PC-9 (cell line): ENCODE results near the gene TTC7B. TPM values are rescaled to one million over a fixed set of nuclear protein-coding genes. Genes with fewer than 3 reads are reported as not detected.
A peak's percentile ranks its signal among the peaks of the same experiment; 100 is the strongest.

ENCODE experiments used
- BruUV-seq: library from RNA; stranded (reverse); fragments of 400-500 nt; replicated peaks from 2 replicates; lab custom pipeline; 2021; lab: Mats Ljungman, UMichigan
- CTCF ChIA-PET: fragments of 300-600 bp; sonication (Branson Sonifier 250); formaldehyde crosslinking; loops from one replicate; lab custom pipeline; 2022; ENCODE audit warnings: antibody characterized with exemption; lab: Charles Lee
- POLR2A ChIA-PET: fragments of 300-600 bp; sonication (Branson Sonifier 250); formaldehyde crosslinking; loops from one replicate; lab custom pipeline; 2022; ENCODE audit warnings: antibody characterized with exemption; ENCODE audit not compliant: unreplicated experiment; lab: Charles Lee
- DNase-seq, 2 experiments: peaks; one replicate each; pipeline versions ENCODE4 v3.0.0 to v3.0.0-alpha.2; 2015 to 2022; ENCODE audit warnings: mixed read lengths in 1 of 2
- H2AFZ ChIP-seq: fragments of 200-600 bp; sonication (generic); 2 replicates; pipeline ENCODE4 v1.8.1; 2017; ENCODE audit warnings: antibody characterized with exemption
- H3F3A ChIP-seq: fragments of 200-600 bp; sonication (generic); 2 replicates; pipeline ENCODE4 v1.8.1; 2017; ENCODE audit warnings: antibody characterized with exemption, mild to moderate bottlenecking, low read depth; ENCODE audit not compliant: insufficient read depth
- H3K27ac ChIP-seq: fragments of 200-600 bp; sonication (generic); 2 replicates; pipeline ENCODE4 v1.6.1; 2016; ENCODE audit warnings: mixed run types
- H3K27me3 ChIP-seq: fragments of 200-600 bp; sonication (generic); 2 replicates; pipeline ENCODE4 v1.6.1; 2016; ENCODE audit warnings: low read depth, mixed run types; ENCODE audit not compliant: insufficient read depth
- H3K36me3 ChIP-seq: fragments of 200-600 bp; sonication (generic); 2 replicates; pipeline ENCODE4 v1.6.1; 2016; ENCODE audit warnings: low read depth, mixed run types
- H3K4me1 ChIP-seq: fragments of 200-600 bp; sonication (generic); replicated peaks from 2 replicates; pipeline ENCODE4 v1.6.1; 2016; ENCODE audit warnings: mixed run types; ENCODE audit not compliant: insufficient read depth
- H3K4me2 ChIP-seq: fragments of 200-600 bp; sonication (generic); 2 replicates; pipeline ENCODE4 v1.6.1; 2017; ENCODE audit warnings: mixed run types
- H3K4me3 ChIP-seq: fragments of 200-600 bp; sonication (generic); 2 replicates; pipeline ENCODE4 v1.6.1; 2016; ENCODE audit warnings: mixed run types
- H3K79me2 ChIP-seq: fragments of 200-600 bp; sonication (generic); 2 replicates; pipeline ENCODE4 v1.6.1; 2017; ENCODE audit warnings: low read depth, mixed run types
- H3K9me2 ChIP-seq: fragments of 200-600 bp; sonication (generic); 2 replicates; pipeline ENCODE4 v1.8.1; 2017; ENCODE audit warnings: mild to moderate bottlenecking; ENCODE audit not compliant: insufficient read depth
- H3K9me3 ChIP-seq: fragments of 200-600 bp; sonication (generic); 2 replicates; pipeline ENCODE4 v1.8.1; 2016; ENCODE audit warnings: low read depth; ENCODE audit not compliant: insufficient read depth
- H4K20me1 ChIP-seq: fragments of 200-600 bp; sonication (generic); 2 replicates; pipeline ENCODE4 v1.8.1; 2017; ENCODE audit not compliant: insufficient read depth
- EZH2 ChIP-seq: fragments of 200-600 bp; sonication (generic); IDR thresholded peaks from 2 replicates; pipeline ENCODE4 v1.8.0; 2017; ENCODE audit warnings: antibody characterized with exemption, low read depth
- intact Hi-C: fragments of 100-400 bp; cut with micrococcal nuclease; formaldehyde crosslinking; loops from one replicate; pipeline ENCODE4 v1.10.0; 2022; ENCODE audit not compliant: unreplicated experiment
- total RNA-seq: library from RNA; stranded (reverse); gene quantifications from 2 replicates; pipeline ENCODE4 v1.2.3, GENCODE V29; 2021
- TF ChIP-seq, protein P1 (sequence below): fragments of 200-600 bp; sonication (generic); conservative IDR thresholded peaks from 2 replicates; pipeline ENCODE4 v1.6.1; 2017; ENCODE audit warnings: mixed run types, antibody characterized with exemption, mild to moderate bottlenecking, moderate library complexity

TTC7B gene
- total RNA-seq, 1 experiment from 2014 or later: 6.8 TPM

DNA sequence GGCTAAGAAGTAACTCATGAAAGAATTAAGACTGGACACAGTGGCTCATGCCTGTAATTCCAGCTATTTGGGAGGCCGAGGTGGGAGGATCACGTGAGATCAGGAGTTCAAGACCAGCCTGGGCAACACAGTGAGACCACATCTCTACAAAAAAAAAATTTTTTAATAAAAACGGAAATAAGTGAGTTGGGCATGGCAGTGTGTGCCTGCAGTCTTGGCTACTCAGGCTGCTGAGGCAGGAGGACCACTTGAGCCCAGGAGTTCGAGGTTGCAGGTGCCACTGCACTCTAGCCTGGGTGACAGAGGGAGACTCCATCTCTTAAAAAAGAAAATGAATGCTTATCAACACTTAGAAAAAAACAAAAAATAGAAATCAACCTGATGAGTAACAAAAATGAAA, 301.7 kb downstream of the TTC7B start:
- no peak for TF ChIP-seq EZH2
- TF ChIP-seq, protein P1, sequence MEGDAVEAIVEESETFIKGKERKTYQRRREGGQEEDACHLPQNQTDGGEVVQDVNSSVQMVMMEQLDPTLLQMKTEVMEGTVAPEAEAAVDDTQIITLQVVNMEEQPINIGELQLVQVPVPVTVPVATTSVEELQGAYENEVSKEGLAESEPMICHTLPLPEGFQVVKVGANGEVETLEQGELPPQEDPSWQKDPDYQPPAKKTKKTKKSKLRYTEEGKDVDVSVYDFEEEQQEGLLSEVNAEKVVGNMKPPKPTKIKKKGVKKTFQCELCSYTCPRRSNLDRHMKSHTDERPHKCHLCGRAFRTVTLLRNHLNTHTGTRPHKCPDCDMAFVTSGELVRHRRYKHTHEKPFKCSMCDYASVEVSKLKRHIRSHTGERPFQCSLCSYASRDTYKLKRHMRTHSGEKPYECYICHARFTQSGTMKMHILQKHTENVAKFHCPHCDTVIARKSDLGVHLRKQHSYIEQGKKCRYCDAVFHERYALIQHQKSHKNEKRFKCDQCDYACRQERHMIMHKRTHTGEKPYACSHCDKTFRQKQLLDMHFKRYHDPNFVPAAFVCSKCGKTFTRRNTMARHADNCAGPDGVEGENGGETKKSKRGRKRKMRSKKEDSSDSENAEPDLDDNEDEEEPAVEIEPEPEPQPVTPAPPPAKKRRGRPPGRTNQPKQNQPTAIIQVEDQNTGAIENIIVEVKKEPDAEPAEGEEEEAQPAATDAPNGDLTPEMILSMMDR: no peak
- intact Hi-C loops: loop anchor here (5.0 to 10.0 kb wide), 3 partner anchors 133 to 550 kb away; partner anchors contain the start of gene RPS6KA5
- Histone ChIP-seq H3K27me3 (no peaks in the 10 kb centered on the region), H3K4me2 (no peak overlapping the region), H3K27ac (no peak overlapping the region), H3F3A (no peaks in the 10 kb centered on the region; the same call in 1 of the 2 replicates), H4K20me1 (no peaks in the 10 kb centered on the region), H3K36me3 (no peaks in the 10 kb centered on the region), H2AFZ (no peak overlapping the region), H3K4me3 (no peak overlapping the region), H3K9me2 (no peaks in the 10 kb centered on the region), H3K9me3 (no peaks in the 10 kb centered on the region), H3K4me1 (peaks cover 53% of the 10 kb centered on the region), H3K79me2 (no peaks in the 10 kb centered on the region)
- CTCF ChIA-PET: no interaction called here
- no peak for DNase-seq
- BruUV-seq: no TSS peak
- POLR2A ChIA-PET: no interaction called here

DNA sequence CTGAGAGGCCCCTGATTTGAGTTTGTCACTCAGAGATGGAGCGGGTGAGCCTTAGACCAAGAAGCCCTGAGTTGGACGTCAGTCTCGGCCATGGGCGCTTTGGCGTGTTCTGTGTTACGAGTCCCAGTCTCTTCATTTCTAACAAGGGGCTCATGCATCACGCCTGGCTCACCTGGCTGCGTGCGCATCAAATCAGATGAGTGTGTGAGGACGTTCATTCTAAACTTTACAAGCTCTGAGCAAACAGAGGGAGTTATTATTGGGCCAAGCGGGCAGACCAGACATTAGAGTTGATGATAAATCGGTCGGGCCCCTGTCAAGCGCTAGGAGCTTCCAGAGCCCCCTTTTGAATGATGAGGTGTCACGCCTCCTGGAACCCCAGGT, 302.2 kb downstream of the TTC7B start:
- no peak for TF ChIP-seq EZH2
- TF ChIP-seq, protein P1: no peak
- H3K4me1 ChIP-seq: peaks cover 59% of the 10 kb centered on the region
- H3K4me2 ChIP-seq: no peak overlapping the region
- no peaks in the 10 kb centered on the region for H3K36me3 ChIP-seq
- no TSS peak for BruUV-seq
- CTCF ChIA-PET: no interaction called here
- H3K27ac ChIP-seq: no peak overlapping the region
- H2AFZ ChIP-seq: no peak overlapping the region
- no peak overlapping the region for H3K4me3 ChIP-seq
- H3K27me3 ChIP-seq: no peaks in the 10 kb centered on the region
- no peaks in the 10 kb centered on the region for H3K79me2 ChIP-seq
- H3K9me3 ChIP-seq: no peaks in the 10 kb centered on the region
- POLR2A ChIA-PET: interaction anchor here (0.6 kb wide), 1 partner anchor 105 kb away, joined by 3 read pairs; no protein-coding TSS in a partner anchor
- H3F3A ChIP-seq: peaks cover 4% of the 10 kb centered on the region; the same call in 1 of the 2 replicates
- no peak for DNase-seq
- no peaks in the 10 kb centered on the region for H3K9me2 ChIP-seq
- intact Hi-C loops: loop anchor here (5.0 to 10.0 kb wide), 3 partner anchors 133 to 551 kb away; partner anchors contain the start of gene RPS6KA5
- no peaks in the 10 kb centered on the region for H4K20me1 ChIP-seq

DNA sequence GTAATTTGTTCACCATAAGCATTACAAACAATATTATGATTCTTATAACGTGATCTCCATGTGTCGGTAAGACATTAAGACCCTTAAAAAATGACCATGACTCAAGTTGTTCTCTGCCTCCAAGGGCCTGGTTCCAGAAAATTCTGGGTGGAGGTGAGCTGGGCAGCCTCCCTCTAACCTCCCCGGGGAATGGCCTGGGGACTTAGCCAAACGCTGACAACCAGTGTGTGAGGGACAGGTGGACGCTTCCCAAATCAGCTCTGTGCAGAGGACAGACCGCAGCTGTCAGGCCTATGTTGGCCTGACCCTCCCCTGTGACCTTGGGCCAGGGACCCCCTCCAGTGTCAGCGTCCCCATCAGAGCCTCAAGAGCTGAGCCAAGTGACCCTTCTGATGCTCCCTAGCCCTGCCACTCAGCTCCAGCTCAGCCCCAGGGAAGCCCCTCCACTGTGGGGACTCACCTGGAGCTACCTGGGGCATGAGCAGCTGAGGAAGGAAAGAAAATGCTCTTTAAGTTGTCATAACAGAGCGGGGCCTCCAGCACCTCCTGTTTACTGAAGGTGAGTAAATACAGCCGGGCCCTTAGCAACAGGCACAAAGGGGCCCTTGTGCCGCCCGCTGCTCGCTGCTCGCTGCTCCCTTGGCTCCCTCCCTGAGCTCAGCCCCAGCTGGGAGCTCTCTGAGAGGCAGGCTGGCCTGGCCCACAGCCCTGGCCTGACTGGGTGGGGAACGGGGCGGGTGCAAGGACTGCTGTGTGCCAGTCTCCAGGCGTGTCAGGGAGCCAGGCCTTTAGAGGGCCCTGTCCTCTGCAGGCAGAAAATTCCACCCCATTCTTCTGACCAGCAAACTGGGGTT, 302.8 kb downstream of the TTC7B start:
- ChIA-PET POLR2A (interaction anchor here (0.6 kb wide), 1 partner anchor 104 kb away, joined by 3 read pairs; no protein-coding TSS in a partner anchor), CTCF (no interaction called here)
- BruUV-seq: no TSS peak
- H3K4me3 ChIP-seq: no peak overlapping the region
- TF ChIP-seq EZH2: no peak
- TF ChIP-seq, protein P1: no peak
- no peaks in the 10 kb centered on the region for H3K27me3 ChIP-seq
- DNase-seq: peak; percentile 59 to 85
- no peaks in the 10 kb centered on the region for H3K79me2 ChIP-seq
- no peaks in the 10 kb centered on the region for H4K20me1 ChIP-seq
- H3K9me2 ChIP-seq: no peaks in the 10 kb centered on the region
- peaks cover 7% of the 10 kb centered on the region; the same call in 1 of the 2 replicates for H3F3A ChIP-seq
- no peaks in the 10 kb centered on the region for H3K9me3 ChIP-seq
- no peak overlapping the region for H2AFZ ChIP-seq
- peaks cover 65% of the 10 kb centered on the region for H3K4me1 ChIP-seq
- no peaks in the 10 kb centered on the region for H3K36me3 ChIP-seq
- intact Hi-C loops: loop anchor here (5.0 to 10.0 kb wide), 3 partner anchors 134 to 551 kb away; partner anchors contain the start of gene RPS6KA5
- H3K4me2 ChIP-seq: peak overlapping the region; percentile 43; the same call in 1 of the 2 replicates
- H3K27ac ChIP-seq: no peak overlapping the region
